ENCODE results near the gene DDX23.

GRCh38 chr12:48866052-48866711, 14.2 kb upstream of the DDX23 start:
- no peak for TF ChIP-seq CTCF (optimal IDR thresholded peaks at IDR 0.05 in 1 of 3, IDR thresholded peaks at IDR 0.05 in 1 of 3, conservative IDR thresholded peaks at IDR 0.05 in 1 of 3; ENCODE audit: extremely low read depth in 1 of 3, insufficient read depth in 2 of 3, low read length in 3 of 3)
- no peak for TF ChIP-seq EZH2 (IDR thresholded peaks at IDR 0.05; ENCODE audit: low read length)
